Measurements from ENCODE around the gene TRIO.

- TF ChIP-seq, protein P1, sequence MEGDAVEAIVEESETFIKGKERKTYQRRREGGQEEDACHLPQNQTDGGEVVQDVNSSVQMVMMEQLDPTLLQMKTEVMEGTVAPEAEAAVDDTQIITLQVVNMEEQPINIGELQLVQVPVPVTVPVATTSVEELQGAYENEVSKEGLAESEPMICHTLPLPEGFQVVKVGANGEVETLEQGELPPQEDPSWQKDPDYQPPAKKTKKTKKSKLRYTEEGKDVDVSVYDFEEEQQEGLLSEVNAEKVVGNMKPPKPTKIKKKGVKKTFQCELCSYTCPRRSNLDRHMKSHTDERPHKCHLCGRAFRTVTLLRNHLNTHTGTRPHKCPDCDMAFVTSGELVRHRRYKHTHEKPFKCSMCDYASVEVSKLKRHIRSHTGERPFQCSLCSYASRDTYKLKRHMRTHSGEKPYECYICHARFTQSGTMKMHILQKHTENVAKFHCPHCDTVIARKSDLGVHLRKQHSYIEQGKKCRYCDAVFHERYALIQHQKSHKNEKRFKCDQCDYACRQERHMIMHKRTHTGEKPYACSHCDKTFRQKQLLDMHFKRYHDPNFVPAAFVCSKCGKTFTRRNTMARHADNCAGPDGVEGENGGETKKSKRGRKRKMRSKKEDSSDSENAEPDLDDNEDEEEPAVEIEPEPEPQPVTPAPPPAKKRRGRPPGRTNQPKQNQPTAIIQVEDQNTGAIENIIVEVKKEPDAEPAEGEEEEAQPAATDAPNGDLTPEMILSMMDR (IDR thresholded peaks at IDR 0.05), result no peak
- TF ChIP-seq EP300 (IDR thresholded peaks at IDR 0.05; ENCODE audit: low read depth) (no peak), POLR2A (IDR thresholded peaks at IDR 0.05) (no peak)
Measured at GRCh38 chr5:14379739-14380497, 236.8 kb downstream of the TRIO start.

Data from transverse colon (tissue), 3 donors.